CD4-positive, alpha-beta memory T cell (primary cell): ENCODE measurements around the gene DYSF. TPM values are rescaled to one million over a fixed set of nuclear protein-coding genes. Genes with fewer than 3 reads are reported as not detected.

ENCODE experiments used
- CTCF ChIA-PET: fragments of 350-600 bp; sonication (Branson Sonifier 250); formaldehyde crosslinking; loops from one replicate; lab custom pipeline; 2021; ENCODE audit warnings: inconsistent platforms; ENCODE audit not compliant: partially characterized antibody; lab: Charles Lee
- POLR2A ChIA-PET: fragments of 350-600 bp; sonication (Branson Sonifier 250); formaldehyde crosslinking; loops from one replicate; lab custom pipeline; 2021; ENCODE audit not compliant: partially characterized antibody; lab: Charles Lee
- DNase-seq, 5 donors: peaks; one replicate each; pipeline versions ENCODE4 v3.0.0 to v3.0.0-alpha.2; 2020 to 2022; ENCODE audit warnings: mixed read lengths in 1 of 5
- H3K27ac ChIP-seq: one replicate; pipeline ENCODE4 v1.7.0; 2013; ENCODE audit warnings: low read depth, low read length
- H3K27me3 ChIP-seq: 2 replicates; pipeline ENCODE4 v1.7.0; 2013; ENCODE audit warnings: mild to moderate bottlenecking, low read length, moderate library complexity; ENCODE audit not compliant: insufficient read depth
- H3K36me3 ChIP-seq: 2 replicates; pipeline ENCODE4 v1.7.0; 2013; ENCODE audit warnings: mild to moderate bottlenecking, low read length, moderate library complexity; ENCODE audit not compliant: insufficient read depth
- H3K4me1 ChIP-seq: 2 replicates; pipeline ENCODE4 v1.7.0; 2013; ENCODE audit warnings: mild to moderate bottlenecking, low read length, moderate library complexity; ENCODE audit not compliant: insufficient read depth
- H3K4me3 ChIP-seq, 2 donors: one replicate each; pipeline ENCODE4 v1.7.0; 2013; ENCODE audit warnings: low read length in 2 of 2, mild to moderate bottlenecking in 1 of 2
- H3K9me3 ChIP-seq, 2 donors: one replicate each; pipeline ENCODE4 v1.7.0; 2013; ENCODE audit warnings: low read length in 2 of 2, control low read depth in 1 of 2; ENCODE audit not compliant: control insufficient read depth in 1 of 2
- H3K27ac Mint-ChIP-seq, 7 donors: one replicate each; pipeline ENCODE4 v1.8.0; 2020 to 2021; ENCODE audit warnings: mixed read lengths in 7 of 7, mild to moderate bottlenecking in 6 of 7, inconsistent platforms in 3 of 7, moderate library complexity in 3 of 7
- H3K27me3 Mint-ChIP-seq, 2 donors: one replicate each; pipeline ENCODE4 v1.8.0; 2020 to 2021; ENCODE audit warnings: mixed read lengths in 2 of 2
- H3K36me3 Mint-ChIP-seq, 2 donors: one replicate each; pipeline ENCODE4 v1.8.0; 2020 to 2021; ENCODE audit warnings: mixed read lengths in 2 of 2, inconsistent platforms in 1 of 2, mild to moderate bottlenecking in 1 of 2
- H3K4me1 Mint-ChIP-seq, 4 donors: one replicate each; pipeline ENCODE4 v1.8.0; 2020 to 2021; ENCODE audit warnings: mixed read lengths in 4 of 4, mild to moderate bottlenecking in 1 of 4
- H3K4me3 Mint-ChIP-seq, 8 donors: one replicate each; pipeline ENCODE4 v1.8.0; 2020 to 2021; ENCODE audit warnings: mixed read lengths in 8 of 8, mild to moderate bottlenecking in 7 of 8, moderate library complexity in 6 of 8, inconsistent platforms in 3 of 8
- H3K9me3 Mint-ChIP-seq, 8 donors: one replicate each; pipeline ENCODE4 v1.8.0; 2020 to 2021; ENCODE audit warnings: mixed read lengths in 8 of 8, mild to moderate bottlenecking in 5 of 8, inconsistent platforms in 3 of 8, moderate library complexity in 1 of 8
- intact Hi-C: fragments of 100-400 bp; cut with micrococcal nuclease; formaldehyde crosslinking; loops from one replicate; pipeline ENCODE4 v1.15.1; 2023
- polyA plus RNA-seq, 2 donors: library from polyadenylated mRNA; unstranded; fragments of 300-500 nt; fragmentation: Illumina TruSeq; gene quantifications; one replicate each; pipeline ENCODE4 v1.2.3, GENCODE V29; 2021
- total RNA-seq, 2 experiments: library from RNA; stranded (reverse); gene quantifications; one replicate each; pipeline ENCODE4 v1.2.3, GENCODE V29; 2021

DYSF gene
- total and polyA plus RNA-seq, 4 experiments from 2014 or later: 0.28 to 0.49 TPM; not detected in 2

- H3K27ac ChIP-seq: no peak overlapping the region
- no peaks in the 10 kb centered on the region for H3K27me3 ChIP-seq
- no peaks in the 10 kb centered on the region for H3K4me1 ChIP-seq
- H3K9me3 Mint-ChIP-seq: no peaks in the 10 kb centered on the region
- no peaks in the 10 kb centered on the region for H3K4me1 Mint-ChIP-seq
- ChIA-PET CTCF (interaction anchor here (16.7 kb wide), 1 partner anchor 204 kb away, joined by 391 read pairs; no protein-coding TSS in a partner anchor), POLR2A (no interaction called here)
- no peaks in the 10 kb centered on the region for H3K36me3 Mint-ChIP-seq
- H3K4me3 Mint-ChIP-seq: no peak overlapping the region
- no peaks in the 10 kb centered on the region for H3K9me3 ChIP-seq
- H3K27ac Mint-ChIP-seq: no peak overlapping the region
- H3K27me3 Mint-ChIP-seq: peaks cover 0 to 3% of the 10 kb centered on the region in 2 donors
- H3K36me3 ChIP-seq: no peaks in the 10 kb centered on the region
- DNase-seq: no peak
- H3K4me3 ChIP-seq: no peak overlapping the region
- intact Hi-C loops: no loop called here
Observed at GRCh38 chr2:71502941-71503738, 49.8 kb downstream of the DYSF start.

GRCh38 chr2:71503837-71504236 is 50.5 kb downstream of the DYSF start:
- CTCF ChIA-PET: interaction anchor here (16.7 kb wide), 1 partner anchor 205 kb away, joined by 391 read pairs; no protein-coding TSS in a partner anchor
- no peaks in the 10 kb centered on the region for H3K27me3 ChIP-seq
- H3K4me3 Mint-ChIP-seq: peak overlapping the region in 1 of 8 donors; percentile 9
- H3K36me3 ChIP-seq: no peaks in the 10 kb centered on the region
- intact Hi-C loops: no loop called here
- H3K27me3 Mint-ChIP-seq: peaks cover 0 to 3% of the 10 kb centered on the region in 2 donors
- H3K4me3 ChIP-seq: no peak overlapping the region
- no peak overlapping the region for H3K27ac ChIP-seq
- H3K4me1 Mint-ChIP-seq: no peaks in the 10 kb centered on the region
- POLR2A ChIA-PET: no interaction called here
- DNase-seq: no peak
- H3K36me3 Mint-ChIP-seq: no peaks in the 10 kb centered on the region
- no peaks in the 10 kb centered on the region for H3K9me3 ChIP-seq
- H3K4me1 ChIP-seq: no peaks in the 10 kb centered on the region
- H3K27ac Mint-ChIP-seq: no peak overlapping the region
- H3K9me3 Mint-ChIP-seq: no peaks in the 10 kb centered on the region

GRCh38 chr2:71504611-71505010 is 51.2 kb downstream of the DYSF start:
- CTCF ChIA-PET: interaction anchor here (1.2 to 16.7 kb wide), 2 partner anchors 51 to 206 kb away, joined by 3 to 391 read pairs; partner anchors contain the start of gene DYSF
- Histone ChIP-seq H3K4me1 (no peaks in the 10 kb centered on the region), H3K27ac (no peak overlapping the region), H3K9me3 (no peaks in the 10 kb centered on the region), H3K36me3 (no peaks in the 10 kb centered on the region), H3K27me3 (no peaks in the 10 kb centered on the region), H3K4me3 (no peak overlapping the region)
- POLR2A ChIA-PET: no interaction called here
- no peaks in the 10 kb centered on the region for H3K36me3 Mint-ChIP-seq
- no peaks in the 10 kb centered on the region for H3K4me1 Mint-ChIP-seq
- DNase-seq: no peak
- peaks cover 0 to 3% of the 10 kb centered on the region in 2 donors for H3K27me3 Mint-ChIP-seq
- intact Hi-C loops: no loop called here
- no peak overlapping the region for H3K27ac Mint-ChIP-seq
- H3K9me3 Mint-ChIP-seq: no peaks in the 10 kb centered on the region
- H3K4me3 Mint-ChIP-seq: no peak overlapping the region

GRCh38 chr2:71505086-71505769 is 51.9 kb downstream of the DYSF start:
- CTCF ChIA-PET: interaction anchor here (1.2 to 16.7 kb wide), 3 partner anchors 45 to 206 kb away, joined by 3 to 391 read pairs (median 4); partner anchors contain the start of gene DYSF
- Mint-ChIP-seq H3K4me1 (peaks cover 0 to 2% (median 1%) of the 10 kb centered on the region in 4 donors), H3K36me3 (no peaks in the 10 kb centered on the region), H3K4me3 (no peak overlapping the region), H3K9me3 (no peaks in the 10 kb centered on the region), H3K27ac (no peak overlapping the region), H3K27me3 (peaks cover 2 to 6% of the 10 kb centered on the region in 2 donors)
- Histone ChIP-seq H3K4me3 (no peak overlapping the region), H3K4me1 (no peaks in the 10 kb centered on the region), H3K9me3 (no peaks in the 10 kb centered on the region), H3K27me3 (no peaks in the 10 kb centered on the region), H3K27ac (no peak overlapping the region), H3K36me3 (no peaks in the 10 kb centered on the region)
- intact Hi-C loops: no loop called here
- POLR2A ChIA-PET: no interaction called here
- DNase-seq: no peak

- H3K4me1 ChIP-seq: no peaks in the 10 kb centered on the region
- H3K36me3 Mint-ChIP-seq: no peaks in the 10 kb centered on the region
- no peak overlapping the region for H3K27ac ChIP-seq
- peaks cover 2 to 7% of the 10 kb centered on the region in 2 donors for H3K27me3 Mint-ChIP-seq
- ChIA-PET CTCF (interaction anchor here (0.6 to 16.7 kb wide), 3 partner anchors 13 to 207 kb away, joined by 3 to 391 read pairs (median 4); no protein-coding TSS in a partner anchor), POLR2A (no interaction called here)
- no peaks in the 10 kb centered on the region for H3K9me3 ChIP-seq
- no peaks in the 10 kb centered on the region for H3K36me3 ChIP-seq
- H3K9me3 Mint-ChIP-seq: no peaks in the 10 kb centered on the region
- H3K27ac Mint-ChIP-seq: no peak overlapping the region
- no peak overlapping the region for H3K4me3 ChIP-seq
- H3K4me1 Mint-ChIP-seq: peaks cover 0 to 2% (median 1%) of the 10 kb centered on the region in 4 donors
- no peak for DNase-seq
- H3K4me3 Mint-ChIP-seq: no peak overlapping the region
- intact Hi-C loops: no loop called here
- no peaks in the 10 kb centered on the region for H3K27me3 ChIP-seq
Observed at GRCh38 chr2:71505770-71506140, 52.4 kb downstream of the DYSF start.

GRCh38 chr2:71506222-71507153 is 53.1 kb downstream of the DYSF start:
- Histone ChIP-seq H3K27ac (no peak overlapping the region), H3K36me3 (no peaks in the 10 kb centered on the region), H3K4me1 (no peaks in the 10 kb centered on the region), H3K27me3 (no peaks in the 10 kb centered on the region), H3K9me3 (no peaks in the 10 kb centered on the region), H3K4me3 (no peak overlapping the region)
- no peak overlapping the region for H3K4me3 Mint-ChIP-seq
- H3K36me3 Mint-ChIP-seq: no peaks in the 10 kb centered on the region
- ChIA-PET POLR2A (no interaction called here), CTCF (interaction anchor here (0.6 to 16.7 kb wide), 4 partner anchors 10 to 207 kb away, joined by 3 to 391 read pairs (median 6); no protein-coding TSS in a partner anchor)
- H3K27me3 Mint-ChIP-seq: peaks cover 2 to 6% of the 10 kb centered on the region in 2 donors
- intact Hi-C loops: no loop called here
- DNase-seq: no peak
- peaks cover 0 to 2% (median 1%) of the 10 kb centered on the region in 4 donors for H3K4me1 Mint-ChIP-seq
- no peak overlapping the region for H3K27ac Mint-ChIP-seq
- no peaks in the 10 kb centered on the region for H3K9me3 Mint-ChIP-seq
